K562 treated with DMSO at 1 percent for 4 hours (cell line): Measurements from ENCODE around the gene RPL31. TPM values are rescaled to one million over a fixed set of nuclear protein-coding genes. Genes with fewer than 3 reads are reported as not detected.

Experiments
- total RNA-seq: library from RNA; unstranded; fragments of 300-600 nt; gene quantifications from 2 replicates; pipeline ENCODE4 v1.2.3, GENCODE V29; 2022; ENCODE audit not compliant: insufficient read depth

The RPL31 gene
- 6,226 and 6,737 TPM in 2 replicates for total RNA-seq

DNA sequence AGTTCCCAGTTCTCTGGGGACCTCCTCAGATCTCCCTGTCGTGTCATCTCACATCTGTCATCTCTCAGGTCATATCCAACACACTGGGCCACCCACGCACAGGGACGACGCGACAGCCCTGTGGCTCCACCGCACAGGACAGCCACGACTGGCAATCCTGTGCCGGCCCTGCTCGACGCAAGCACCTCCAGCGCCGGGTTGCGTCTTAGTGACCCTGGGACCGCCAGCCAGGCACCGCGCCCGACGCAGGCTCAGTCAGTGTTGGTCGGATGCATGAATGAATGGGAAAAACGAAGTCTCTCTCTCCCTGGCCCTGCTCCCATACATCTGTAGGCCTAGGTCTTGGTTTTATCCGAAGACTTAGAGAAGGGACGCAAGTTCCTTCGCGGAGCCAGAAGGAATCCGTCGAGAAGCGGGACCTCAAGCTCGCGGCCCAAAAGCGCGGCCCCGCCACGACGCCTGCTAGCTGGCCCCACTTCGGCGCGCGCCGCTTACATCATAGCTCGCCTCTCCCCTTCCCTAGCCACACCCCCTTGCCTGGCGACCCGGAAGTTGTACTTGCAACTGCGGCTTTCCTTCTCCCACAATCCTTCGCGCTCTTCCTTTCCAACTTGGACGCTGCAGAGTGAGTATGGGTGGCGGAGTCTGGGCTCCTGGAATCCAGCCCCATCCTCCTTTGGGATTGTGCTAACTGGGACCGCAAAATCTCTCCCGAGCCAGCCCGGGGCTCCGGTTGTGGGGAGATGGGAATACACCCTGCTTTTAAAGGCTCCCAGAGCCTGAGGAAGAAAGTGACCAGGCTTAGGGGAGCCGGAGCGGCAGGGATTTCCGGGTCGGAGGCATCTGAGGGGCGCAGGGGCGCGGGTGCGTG lies at the start of gene RPL31:
RPL31 (plus strand) TSS at position 599 of the 871 bp plus-strand sequence. CDS start 413 bp downstream, outside the sequence.

Other genes starting within 250 kb of the RPL31 start
- not detected in 2 replicates for gene NPAS2, start 182.2 kb upstream of the RPL31 start, total RNA-seq
- gene TBC1D8, start 149.1 kb downstream of the RPL31 start, total RNA-seq = 3.7 and 5.7 TPM in 2 replicates